H1 (cell line): ENCODE results near the gene KCNC3. TPM values are rescaled to one million over a fixed set of nuclear protein-coding genes. Genes with fewer than 3 reads are reported as not detected.

ENCODE experiments used
- CTCF ChIA-PET: fragments of 300-600 bp; sonication (Branson Sonifier 250); formaldehyde crosslinking; loops from one replicate; lab custom pipeline; 2021; ENCODE audit not compliant: partially characterized antibody; lab: Charles Lee
- POLR2A ChIA-PET: fragments of 300-600 bp; sonication (Branson Sonifier 250); formaldehyde crosslinking; loops from one replicate; lab custom pipeline; 2021; ENCODE audit warnings: inconsistent platforms; ENCODE audit not compliant: partially characterized antibody; lab: Charles Lee
- DNase-seq, 2 experiments: peaks; one replicate each; pipeline versions ENCODE4 v3.0.0 to v3.0.0-alpha.2; 2010 to 2022; ENCODE audit warnings: low spot score in 2 of 2, low read depth in 1 of 2, mixed read lengths in 1 of 2
- FAIRE-seq: peaks from 2 replicates; lab custom pipeline; 2011; peaks lifted over from hg19 to GRCh38; lab: Jason Lieb, UNC
- H2AFZ ChIP-seq: 2 replicates; pipeline ENCODE4 v1.8.1; 2012; ENCODE audit warnings: low read length, inconsistent platforms
- H2AK5ac ChIP-seq: 2 replicates; pipeline ENCODE4 v1.6.1; 2013; ENCODE audit warnings: low read depth, low read length
- H2BK120ac ChIP-seq: replicated peaks from 2 replicates; pipeline ENCODE3; 2013; ENCODE audit warnings: low read depth, low read length, inconsistent platforms
- H2BK12ac ChIP-seq: 2 replicates; pipeline ENCODE4 v1.6.1; 2013; ENCODE audit warnings: low read depth, low read length
- H2BK15ac ChIP-seq: 2 replicates; pipeline ENCODE4 v1.6.1; 2013; ENCODE audit warnings: low read length
- H2BK20ac ChIP-seq: 2 replicates; pipeline ENCODE4 v1.6.1; 2013; ENCODE audit warnings: low read length
- H2BK5ac ChIP-seq: 2 replicates; pipeline ENCODE4 v1.6.1; 2013; ENCODE audit warnings: low read depth, low read length
- H3K14ac ChIP-seq: 2 replicates; pipeline ENCODE4 v1.6.1; 2013; ENCODE audit warnings: inconsistent platforms; ENCODE audit not compliant: insufficient read length
- H3K18ac ChIP-seq: 2 replicates; pipeline ENCODE4 v1.6.1; 2013; ENCODE audit warnings: low read length; ENCODE audit errors: extremely low read depth
- H3K23ac ChIP-seq: 2 replicates; pipeline ENCODE4 v1.6.1; 2013; ENCODE audit warnings: inconsistent platforms; ENCODE audit not compliant: insufficient read length
- H3K23me2 ChIP-seq: 2 replicates; pipeline ENCODE4 v1.6.1; 2013; ENCODE audit warnings: low read depth, low read length
- H3K27ac ChIP-seq: 2 replicates; pipeline ENCODE4 v1.6.1; 2011; ENCODE audit warnings: low read depth, low read length, inconsistent platforms
- H3K27me3 ChIP-seq, 4 experiments: replicated peaks in 1 of 4; 1 replicate in 1 of 4; 2 replicates in 3 of 4; pipeline versions ENCODE4 v1.6.1 to v1.8.1; 2011 to 2013; ENCODE audit warnings: low read length in 3 of 4, mild to moderate bottlenecking in 3 of 4, inconsistent platforms in 2 of 4, mixed read lengths in 2 of 4, moderate library complexity in 1 of 4; ENCODE audit not compliant: control insufficient read depth in 3 of 4, insufficient read depth in 3 of 4; ENCODE audit errors: extremely low read depth in 1 of 4
- H3K36me3 ChIP-seq, 4 experiments: 2 replicates each; pipeline versions ENCODE4 v1.6.1 to v1.8.1; 2011 to 2013; ENCODE audit warnings: mild to moderate bottlenecking in 4 of 4, low read length in 3 of 4, moderate library complexity in 2 of 4, control low read depth in 1 of 4, inconsistent platforms in 1 of 4; ENCODE audit not compliant: insufficient read depth in 4 of 4, control insufficient read depth in 2 of 4
- H3K4ac ChIP-seq: replicated peaks from 2 replicates; pipeline ENCODE3; 2013; ENCODE audit warnings: low read length, low read depth, mixed read lengths, inconsistent platforms; ENCODE audit not compliant: insufficient read length
- H3K4me1 ChIP-seq, 4 experiments: replicated peaks in 1 of 4; 1 replicate in 1 of 4; 2 replicates in 3 of 4; pipeline versions ENCODE4 v1.6.1 to v1.8.1; 2011 to 2013; ENCODE audit warnings: low read length in 3 of 4, inconsistent platforms in 2 of 4, mixed read lengths in 1 of 4; ENCODE audit not compliant: insufficient read depth in 4 of 4, control insufficient read depth in 3 of 4
- H3K4me2 ChIP-seq, 2 experiments: 2 replicates each; pipeline versions ENCODE4 v1.6.1 to v1.8.1; 2011 to 2013; ENCODE audit warnings: low read depth in 2 of 2, low read length in 2 of 2, control low read depth in 1 of 2, inconsistent platforms in 1 of 2, mild to moderate bottlenecking in 1 of 2; ENCODE audit not compliant: insufficient read depth in 1 of 2
- H3K4me3 ChIP-seq, 4 experiments: fragments of 200-600, 300-600 bp in 1 of 4; sonication (generic), shearing (Covaris generic), sonication (Bioruptor Twin) in 1 of 4; 2 replicates each; pipeline versions ENCODE4 v1.5.1 to v1.8.1; 2011 to 2016; ENCODE audit warnings: low read length in 4 of 4, low read depth in 3 of 4, control low read depth in 2 of 4, inconsistent platforms in 2 of 4, mild to moderate bottlenecking in 2 of 4, mixed read lengths in 1 of 4, moderate library complexity in 1 of 4; ENCODE audit not compliant: insufficient read depth in 2 of 4; ENCODE audit errors: extremely low read depth in 1 of 4
- H3K56ac ChIP-seq: replicated peaks from 2 replicates; pipeline ENCODE3; 2013; ENCODE audit warnings: low read depth, mild to moderate bottlenecking, mixed read lengths, low read length, inconsistent platforms; ENCODE audit not compliant: insufficient read length
- H3K79me1 ChIP-seq: 2 replicates; pipeline ENCODE4 v1.6.1; 2013; ENCODE audit warnings: low read depth, low read length, control low read depth
- H3K79me2 ChIP-seq, 2 experiments: 2 replicates each; pipeline versions ENCODE4 v1.6.1 to v1.8.1; 2012 to 2013; ENCODE audit warnings: low read length in 2 of 2, mild to moderate bottlenecking in 2 of 2, inconsistent platforms in 1 of 2; ENCODE audit not compliant: insufficient read depth in 2 of 2, control insufficient read depth in 1 of 2
- H3K9ac ChIP-seq, 4 experiments: replicated peaks in 1 of 4; 1 replicate in 1 of 4; 2 replicates in 3 of 4; pipeline versions ENCODE4 v1.6.1 to v1.8.1; 2011 to 2013; ENCODE audit warnings: low read depth in 3 of 4, low read length in 3 of 4, control low read depth in 2 of 4, mild to moderate bottlenecking in 2 of 4, moderate library complexity in 2 of 4, inconsistent platforms in 1 of 4; ENCODE audit errors: extremely low read depth in 1 of 4
- H3K9me3 ChIP-seq, 2 experiments: 2 replicates each; pipeline versions ENCODE4 v1.6.1 to v1.8.1; 2012 to 2013; ENCODE audit warnings: mild to moderate bottlenecking in 2 of 2, moderate library complexity in 2 of 2, control low read depth in 1 of 2, inconsistent platforms in 1 of 2, low read depth in 1 of 2, low read length in 1 of 2, mixed read lengths in 1 of 2; ENCODE audit not compliant: insufficient read depth in 2 of 2
- H4K20me1 ChIP-seq, 2 experiments: replicated peaks in 1 of 2; 2 replicates each; pipeline versions ENCODE3 to v1.8.1; 2011 to 2013; ENCODE audit warnings: inconsistent platforms in 2 of 2, low read length in 2 of 2, mild to moderate bottlenecking in 1 of 2; ENCODE audit not compliant: insufficient read depth in 2 of 2, control insufficient read depth in 1 of 2
- H4K5ac ChIP-seq: 2 replicates; pipeline ENCODE4 v1.6.1; 2013; ENCODE audit warnings: low read length, low read depth, mixed read lengths, inconsistent platforms; ENCODE audit not compliant: insufficient read length
- H4K8ac ChIP-seq: 2 replicates; pipeline ENCODE4 v1.8.0; 2013; ENCODE audit warnings: mild to moderate bottlenecking, moderate library complexity, low read length, inconsistent platforms; ENCODE audit not compliant: insufficient read depth; ENCODE audit errors: extremely low read depth
- H4K91ac ChIP-seq: replicated peaks from 2 replicates; pipeline ENCODE3; 2013; ENCODE audit warnings: low read length, mixed read lengths, inconsistent platforms; ENCODE audit not compliant: insufficient read length
- BCL11A ChIP-seq, 2 experiments: IDR thresholded peaks; one replicate each; pipeline ENCODE4 v1.6.1; 2011; ENCODE audit warnings: low read depth in 2 of 2, low read length in 2 of 2, mild to moderate bottlenecking in 2 of 2
- CBX8 ChIP-seq: fragments of 300-800, 300-1000 bp; sonication (generic); IDR thresholded peaks from 2 replicates; pipeline ENCODE4 v1.7.1; 2016; ENCODE audit warnings: low read depth, low read length, borderline replicate concordance
- HDAC6 ChIP-seq: IDR thresholded peaks from one replicate; pipeline ENCODE4 v1.7.1; 2012; ENCODE audit warnings: low read depth, mild to moderate bottlenecking, inconsistent platforms, low read length, moderate library complexity
- JUN ChIP-seq: IDR thresholded peaks from 2 replicates; pipeline ENCODE4 v1.6.1; 2011; ENCODE audit warnings: low read depth, mild to moderate bottlenecking, improper control_type of control experiment, low read length
- WGBS, 2 experiments: shearing (Covaris generic) in 1 of 2; methylation state at CpG; one replicate each; pipeline versions ENCODE4 v1.1.6 to v1.1.7; 2013 to 2015; ENCODE audit warnings: low lambda C conversion rate in 2 of 2, mixed read lengths in 2 of 2, inconsistent platforms in 1 of 2, low coverage in 1 of 2, missing lambda C conversion rate in 1 of 2; ENCODE audit not compliant: insufficient replicate concordance in 2 of 2, insufficient coverage in 1 of 2, insufficient read length in 1 of 2; ENCODE audit errors: extremely low coverage in 1 of 2, missing lambda C conversion rate in 1 of 2; 5-methylcytosine and 5-hydroxymethylcytosine counted together
- polyA plus RNA-seq, 7 experiments: library from polyadenylated mRNA; depleted of rRNA in 3 of 7; stranded (reverse) in 5 of 7; unstranded in 2 of 7; fragments of >200 nt in 5 of 7; fragments of 200-250 nt in 2 of 7; gene quantifications; 1 replicate in 5 of 7; 2 replicates in 1 of 7; 4 replicates in 1 of 7; pipeline versions ENCODE4 v1.2.1 to v1.2.3, GENCODE V29; 2011 to 2013; ENCODE audit warnings: missing spikeins in 2 of 7, mixed read lengths in 2 of 7
- total RNA-seq: library from RNA; stranded (reverse); fragmentation: NEBNext Ultra II Directional; extraction: Animal tissue kit (Norgen Biotek cat#: 25700); gene quantifications from 2 replicates; pipeline ENCODE4 v1.2.1, GENCODE V29; 2021

The KCNC3 gene
- total and polyA plus RNA-seq, 2 of the 8 experiments (the other 6 are each of a cell fraction or from before 2014, with no cell fraction given): 3.9 to 7.2 TPM

GRCh38 chr19:50266041-50266440, 63.1 kb downstream of the KCNC3 start:
- Histone ChIP-seq H2BK120ac (no peak overlapping the region), H3K27me3 (no peaks in the 10 kb centered on the region), H3K4me3 (no peak overlapping the region), H2BK20ac (no peak overlapping the region), H3K27ac (no peak overlapping the region), H3K56ac (no peak overlapping the region), H3K36me3 (peaks cover 0 to 13% (median 7%) of the 10 kb centered on the region in 4 experiments; a peak in 5 of 8 replicates), H4K5ac (no peak overlapping the region), H3K79me1 (no peaks in the 10 kb centered on the region), H3K4me2 (no peak overlapping the region; a peak in 1 of 4 replicates), H3K9me3 (no peaks in the 10 kb centered on the region), H4K20me1 (peaks cover 0 to 1% of the 10 kb centered on the region in 2 experiments), H2AK5ac (no peak overlapping the region), H3K79me2 (no peaks in the 10 kb centered on the region), H4K91ac (no peak overlapping the region), H2BK5ac (no peak overlapping the region), H3K4ac (no peak overlapping the region), H3K14ac (no peak overlapping the region), H2BK15ac (no peak overlapping the region), H3K23me2 (no peaks in the 10 kb centered on the region), H3K18ac (no peak overlapping the region), H3K9ac (no peak overlapping the region), H3K4me1 (peaks cover 0 to 6% (median 0%) of the 10 kb centered on the region in 4 experiments; a peak in 1 of 7 replicates), H4K8ac (no peak overlapping the region), H3K23ac (no peak overlapping the region), H2BK12ac (no peak overlapping the region), H2AFZ (no peak overlapping the region)
- WGBS, 2 experiments: 94% methylated on average over 8 of the region's 8 CpGs; no CpG with 5 or more reads in 1 of the 2 experiments
- FAIRE-seq: no peak
- CTCF ChIA-PET: interaction anchor here (1.0 to 7.8 kb wide), 9 partner anchors 10 to 100 kb away, joined by 3 to 51 read pairs (median 4); no protein-coding TSS in a partner anchor
- DNase-seq: no peak
- TF ChIP-seq HDAC6 (no peak), JUN (no peak), BCL11A (IDR thresholded peaks at IDR 0.05; ENCODE audit: low read depth in 2 of 2, low read length in 2 of 2) (no peak), CBX8 (no peak)
- POLR2A ChIA-PET: interaction anchor here (1.3 to 1.5 kb wide), 3 partner anchors 15 to 67 kb away, joined by 3 to 6 read pairs (median 4); no protein-coding TSS in a partner anchor
